Nephron (organoid): Measurements from ENCODE around the gene KCNMA1.

Experiments
- H3K27ac Mint-ChIP-seq, 3 experiments: 2 replicates each; pipeline ENCODE4 v1.8.0; 2020; ENCODE audit warnings: mixed read lengths in 3 of 3, mild to moderate bottlenecking in 2 of 3, moderate library complexity in 1 of 3
- H3K27me3 Mint-ChIP-seq: 2 replicates; pipeline ENCODE4 v1.8.0; 2021; ENCODE audit warnings: low read depth, mild to moderate bottlenecking, moderate library complexity, mixed read lengths
- H3K36me3 Mint-ChIP-seq: 2 replicates; pipeline ENCODE4 v1.8.0; 2020; ENCODE audit warnings: low read depth, mixed read lengths
- H3K4me1 Mint-ChIP-seq: 2 replicates; pipeline ENCODE4 v1.8.0; 2020; ENCODE audit warnings: mixed read lengths
- H3K4me3 Mint-ChIP-seq, 3 experiments: 2 replicates each; pipeline ENCODE4 v1.8.0; 2020; ENCODE audit warnings: mild to moderate bottlenecking in 3 of 3, mixed read lengths in 3 of 3, moderate library complexity in 2 of 3
- H3K9me3 Mint-ChIP-seq: 2 replicates; pipeline ENCODE4 v1.8.0; 2020; ENCODE audit warnings: mixed read lengths
- CTCF ChIP-seq, 3 experiments: fragments of 200-600 bp; sonication (generic); IDR thresholded peaks; one replicate each; pipeline ENCODE4 v1.5.0; 2021; ENCODE audit warnings: antibody characterized with exemption in 3 of 3; ENCODE audit not compliant: unreplicated experiment in 3 of 3

KCNMA1 gene

GRCh38 chr10:77628906-77629730 lies 8.5 kb downstream of the KCNMA1 start:
- Mint-ChIP-seq H3K4me3 (no peak overlapping the region), H3K27ac (no peak overlapping the region), H3K4me1 (peaks cover 13% of the 10 kb centered on the region), H3K27me3 (peaks cover 32% of the 10 kb centered on the region), H3K36me3 (no peaks in the 10 kb centered on the region), H3K9me3 (no peaks in the 10 kb centered on the region)
- TF ChIP-seq CTCF (IDR thresholded peaks at IDR 0.05; ENCODE audit: unreplicated experiment in 3 of 3), result no peak

- Mint-ChIP-seq H3K27ac (no peak overlapping the region), H3K9me3 (no peaks in the 10 kb centered on the region), H3K27me3 (peaks cover 12% of the 10 kb centered on the region), H3K4me3 (no peak overlapping the region), H3K4me1 (peaks cover 12% of the 10 kb centered on the region), H3K36me3 (no peaks in the 10 kb centered on the region)
- TF ChIP-seq CTCF (IDR thresholded peaks at IDR 0.05; ENCODE audit: unreplicated experiment in 3 of 3), result no peak
These were observed 11.2 kb downstream of the KCNMA1 start for GRCh38 chr10:77626266-77626935.

- no peaks in the 10 kb centered on the region for H3K9me3 Mint-ChIP-seq
- TF ChIP-seq CTCF (IDR thresholded peaks at IDR 0.05; ENCODE audit: unreplicated experiment in 3 of 3), result no peak
- H3K27me3 Mint-ChIP-seq, result peaks cover 12% of the 10 kb centered on the region
- H3K36me3 Mint-ChIP-seq, result no peaks in the 10 kb centered on the region
- no peak overlapping the region for H3K27ac Mint-ChIP-seq
- H3K4me3 Mint-ChIP-seq, result no peak overlapping the region
- peaks cover 12% of the 10 kb centered on the region for H3K4me1 Mint-ChIP-seq
These were observed 12.2 kb downstream of the KCNMA1 start for GRCh38 chr10:77625379-77625778.

GRCh38 chr10:77622889-77623291 lies 14.7 kb downstream of the KCNMA1 start:
- Mint-ChIP-seq H3K4me3 (no peak overlapping the region), H3K9me3 (no peaks in the 10 kb centered on the region), H3K4me1 (peaks cover 12% of the 10 kb centered on the region), H3K27ac (no peak overlapping the region), H3K36me3 (no peaks in the 10 kb centered on the region), H3K27me3 (peaks cover 7% of the 10 kb centered on the region)
- TF ChIP-seq CTCF (IDR thresholded peaks at IDR 0.05; ENCODE audit: unreplicated experiment in 3 of 3), result no peak

- H3K9me3 Mint-ChIP-seq, result no peaks in the 10 kb centered on the region
- no peak overlapping the region for H3K4me3 Mint-ChIP-seq
- no peak for TF ChIP-seq CTCF (IDR thresholded peaks at IDR 0.05; ENCODE audit: unreplicated experiment in 3 of 3)
- peaks cover 8% of the 10 kb centered on the region for H3K27me3 Mint-ChIP-seq
- no peaks in the 10 kb centered on the region for H3K36me3 Mint-ChIP-seq
- peaks cover 4% of the 10 kb centered on the region for H3K4me1 Mint-ChIP-seq
- no peak overlapping the region for H3K27ac Mint-ChIP-seq
These were observed 16.9 kb downstream of the KCNMA1 start for GRCh38 chr10:77620731-77621130.
